Measurements from ENCODE around the gene EPS8L1. TPM values are rescaled to one million over a fixed set of nuclear protein-coding genes. Genes with fewer than 3 reads are reported as not detected.

Gene EPS8L1
- polyA plus RNA-seq, 1 donor (not counting 4 experiments of a cell fraction or from before 2014, with no cell fraction given), result 26.0 TPM

GRCh38 chr19:55053735-55054134 is 21.9 kb upstream of the EPS8L1 start:
- H3K79me2 ChIP-seq (ENCODE audit: control insufficient read depth, insufficient read depth, low read length), result no peaks in the 10 kb centered on the region
- no peaks in the 10 kb centered on the region for H3K4me1 ChIP-seq (ENCODE audit: control insufficient read depth, extremely low read depth, insufficient read depth, low read length)
- no peak for FAIRE-seq
- H2AFZ ChIP-seq (ENCODE audit: control insufficient read depth, low read length), result no peak overlapping the region
- no peak overlapping the region for H3K4me2 ChIP-seq (ENCODE audit: control insufficient read depth, extremely low read depth, insufficient read depth, low read depth, low read length)
- no peak overlapping the region for H3K27ac ChIP-seq (ENCODE audit: control insufficient read depth, insufficient read depth, low read length)
- peaks cover 18 to 31% of the 10 kb centered on the region in 2 experiments for H3K36me3 ChIP-seq (ENCODE audit: control insufficient read depth in 2 of 2, extremely low read depth in 1 of 2, insufficient read depth in 2 of 2, low read length in 2 of 2)
- peaks cover 1% of the 10 kb centered on the region for H3K9me3 ChIP-seq (ENCODE audit: control insufficient read depth, low read depth, low read length)
- H3K9me1 ChIP-seq (ENCODE audit: control insufficient read depth, extremely low read depth, insufficient read depth, low read length), result no peaks in the 10 kb centered on the region
- DNase-seq (ENCODE audit: low read depth, low spot score), result no peak
- TF ChIP-seq EZH2 (IDR thresholded peaks at IDR 0.05; ENCODE audit: low read length) (no peak), CTCF (optimal IDR thresholded peaks at IDR 0.05 in 1 of 3, IDR thresholded peaks at IDR 0.05 in 1 of 3, conservative IDR thresholded peaks at IDR 0.05 in 1 of 3; ENCODE audit: extremely low read depth in 1 of 3, insufficient read depth in 2 of 3, low read length in 3 of 3) (no peak)
- no peak overlapping the region for H3K4me3 ChIP-seq (ENCODE audit: control insufficient read depth in 2 of 3, extremely low read depth in 1 of 3, insufficient read depth in 2 of 3, low read depth in 1 of 3, low read length in 3 of 3)
- dilution Hi-C loops (cut with MboI; ENCODE audit: extremely low pct_ligation_motif_present, low sequenced_read_pairs), result no loop called here
- no peaks in the 10 kb centered on the region for H3K27me3 ChIP-seq (ENCODE audit: control insufficient read depth, extremely low read depth, insufficient read depth, low read length)
- no peak overlapping the region for H3K9ac ChIP-seq (ENCODE audit: control insufficient read depth, extremely low read depth, insufficient read depth, low read length)
- no peaks in the 10 kb centered on the region for H4K20me1 ChIP-seq (ENCODE audit: control insufficient read depth, extremely low read depth, insufficient read depth, low read length)

GRCh38 chr19:55056827-55057226 is 18.8 kb upstream of the EPS8L1 start:
- DNase-seq (ENCODE audit: low read depth, low spot score) (no peak), FAIRE-seq (no peak)
- no peak for TF ChIP-seq CTCF (optimal IDR thresholded peaks at IDR 0.05 in 1 of 3, IDR thresholded peaks at IDR 0.05 in 1 of 3, conservative IDR thresholded peaks at IDR 0.05 in 1 of 3; ENCODE audit: extremely low read depth in 1 of 3, insufficient read depth in 2 of 3, low read length in 3 of 3)
- no peak for TF ChIP-seq EZH2 (IDR thresholded peaks at IDR 0.05; ENCODE audit: low read length)
- H3K79me2 ChIP-seq (ENCODE audit: control insufficient read depth, insufficient read depth, low read length), result peaks cover 9% of the 10 kb centered on the region
- H3K4me1 ChIP-seq (ENCODE audit: control insufficient read depth, extremely low read depth, insufficient read depth, low read length), result no peaks in the 10 kb centered on the region
- no peak overlapping the region for H3K4me2 ChIP-seq (ENCODE audit: control insufficient read depth, extremely low read depth, insufficient read depth, low read depth, low read length)
- H3K9ac ChIP-seq (ENCODE audit: control insufficient read depth, extremely low read depth, insufficient read depth, low read length), result no peak overlapping the region
- H4K20me1 ChIP-seq (ENCODE audit: control insufficient read depth, extremely low read depth, insufficient read depth, low read length), result no peaks in the 10 kb centered on the region
- peaks cover 1% of the 10 kb centered on the region for H3K9me3 ChIP-seq (ENCODE audit: control insufficient read depth, low read depth, low read length)
- H3K9me1 ChIP-seq (ENCODE audit: control insufficient read depth, extremely low read depth, insufficient read depth, low read length), result no peaks in the 10 kb centered on the region
- no peak overlapping the region for H3K4me3 ChIP-seq (ENCODE audit: control insufficient read depth in 2 of 3, extremely low read depth in 1 of 3, insufficient read depth in 2 of 3, low read depth in 1 of 3, low read length in 3 of 3)
- no peak overlapping the region for H3K27ac ChIP-seq (ENCODE audit: control insufficient read depth, insufficient read depth, low read length)
- dilution Hi-C loops (cut with MboI; ENCODE audit: extremely low pct_ligation_motif_present, low sequenced_read_pairs), result no loop called here
- H3K27me3 ChIP-seq (ENCODE audit: control insufficient read depth, extremely low read depth, insufficient read depth, low read length), result no peaks in the 10 kb centered on the region
- no peak overlapping the region for H2AFZ ChIP-seq (ENCODE audit: control insufficient read depth, low read length)
- peaks cover 11 to 23% of the 10 kb centered on the region in 2 experiments for H3K36me3 ChIP-seq (ENCODE audit: control insufficient read depth in 2 of 2, extremely low read depth in 1 of 2, insufficient read depth in 2 of 2, low read length in 2 of 2)

Measured in keratinocyte (primary cell).